ENCODE measurements around the gene CNIH3. TPM values are rescaled to one million over a fixed set of nuclear protein-coding genes. Genes with fewer than 3 reads are reported as not detected.

Gene CNIH3
- total RNA-seq, 1 donor from 2014 or later = 2.5 TPM

DNA sequence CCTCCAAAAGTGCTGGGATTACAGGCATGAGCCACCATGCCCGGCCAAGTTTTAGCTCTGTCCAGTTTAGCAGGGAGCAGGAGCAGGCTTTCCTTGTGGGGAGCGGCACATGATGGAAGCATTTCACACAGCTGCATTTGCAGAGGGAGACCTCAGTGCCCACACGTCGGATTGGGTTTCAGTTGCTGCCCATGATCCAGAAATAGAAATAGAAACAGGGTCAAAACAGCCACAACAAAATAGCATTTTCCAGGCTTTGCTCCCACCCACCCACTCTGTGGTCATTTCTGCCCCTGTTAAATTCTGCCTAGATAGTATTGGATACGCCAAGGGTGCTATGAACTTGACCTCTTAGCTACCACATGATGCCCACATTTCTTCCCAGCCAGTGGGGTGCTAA is 128.4 kb downstream of the CNIH3 start:
- no peaks in the 10 kb centered on the region for H3K36me3 Mint-ChIP-seq
- Histone ChIP-seq H3K9me3 (ENCODE audit: low read depth) (no peaks in the 10 kb centered on the region), H4K20me1 (ENCODE audit: low read depth) (no peaks in the 10 kb centered on the region), H3F3A (ENCODE audit: low read depth) (no peaks in the 10 kb centered on the region), H3K4me1 (peaks cover 5% of the 10 kb centered on the region), H3K27ac (no peak overlapping the region), H3K36me3 (no peaks in the 10 kb centered on the region), H3K9ac (no peak overlapping the region), H3K4me3 (no peak overlapping the region), H3K4me2 (no peak overlapping the region), H2AFZ (replicated peaks) (no peak overlapping the region), H3K79me2 (ENCODE audit: low read depth) (no peaks in the 10 kb centered on the region), H3K27me3 (no peaks in the 10 kb centered on the region)
- TF ChIP-seq EZH2 (IDR thresholded peaks at IDR 0.05) (no peak), EZH2phosphoT487 (IDR thresholded peaks at IDR 0.05) (no peak)
- TF ChIP-seq, protein P1, sequence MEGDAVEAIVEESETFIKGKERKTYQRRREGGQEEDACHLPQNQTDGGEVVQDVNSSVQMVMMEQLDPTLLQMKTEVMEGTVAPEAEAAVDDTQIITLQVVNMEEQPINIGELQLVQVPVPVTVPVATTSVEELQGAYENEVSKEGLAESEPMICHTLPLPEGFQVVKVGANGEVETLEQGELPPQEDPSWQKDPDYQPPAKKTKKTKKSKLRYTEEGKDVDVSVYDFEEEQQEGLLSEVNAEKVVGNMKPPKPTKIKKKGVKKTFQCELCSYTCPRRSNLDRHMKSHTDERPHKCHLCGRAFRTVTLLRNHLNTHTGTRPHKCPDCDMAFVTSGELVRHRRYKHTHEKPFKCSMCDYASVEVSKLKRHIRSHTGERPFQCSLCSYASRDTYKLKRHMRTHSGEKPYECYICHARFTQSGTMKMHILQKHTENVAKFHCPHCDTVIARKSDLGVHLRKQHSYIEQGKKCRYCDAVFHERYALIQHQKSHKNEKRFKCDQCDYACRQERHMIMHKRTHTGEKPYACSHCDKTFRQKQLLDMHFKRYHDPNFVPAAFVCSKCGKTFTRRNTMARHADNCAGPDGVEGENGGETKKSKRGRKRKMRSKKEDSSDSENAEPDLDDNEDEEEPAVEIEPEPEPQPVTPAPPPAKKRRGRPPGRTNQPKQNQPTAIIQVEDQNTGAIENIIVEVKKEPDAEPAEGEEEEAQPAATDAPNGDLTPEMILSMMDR (IDR thresholded peaks at IDR 0.05) = no peak
- no peak overlapping the region for H3K4me3 Mint-ChIP-seq
- H3K4me1 Mint-ChIP-seq = peaks cover 4% of the 10 kb centered on the region
- peaks cover 5% of the 10 kb centered on the region for H3K27me3 Mint-ChIP-seq (ENCODE audit: insufficient read depth, low read depth)
- no peak for DNase-seq (ENCODE audit: low spot score)
- no peaks in the 10 kb centered on the region for H3K9me3 Mint-ChIP-seq
- no peak overlapping the region for H3K27ac Mint-ChIP-seq

DNA sequence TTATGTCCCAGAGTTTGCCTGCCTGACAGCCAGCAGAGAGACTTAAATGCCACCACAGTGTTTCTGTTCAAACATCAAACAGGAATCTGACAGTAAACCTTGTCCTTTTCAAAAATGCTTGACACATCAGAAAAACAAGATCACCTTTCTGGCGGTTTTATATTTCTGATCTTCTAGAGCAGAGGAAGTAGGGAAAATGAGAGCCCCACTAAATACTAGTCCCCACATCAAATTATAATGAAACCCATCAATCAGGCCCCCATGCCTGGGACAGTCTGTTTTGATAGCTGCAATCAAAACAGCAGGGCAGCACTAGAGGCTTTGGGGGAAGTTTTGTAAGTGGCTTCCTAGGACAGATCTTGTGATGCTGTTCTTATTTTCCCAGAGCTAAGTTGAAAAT is 129.3 kb downstream of the CNIH3 start:
- Histone ChIP-seq H3K79me2 (ENCODE audit: low read depth) (no peaks in the 10 kb centered on the region), H3K27ac (no peak overlapping the region), H3K9ac (no peak overlapping the region), H3K4me1 (peaks cover 5% of the 10 kb centered on the region), H2AFZ (replicated peaks) (no peak overlapping the region), H3K27me3 (no peaks in the 10 kb centered on the region), H3K4me2 (no peak overlapping the region), H3F3A (ENCODE audit: low read depth) (no peaks in the 10 kb centered on the region), H3K36me3 (no peaks in the 10 kb centered on the region), H3K4me3 (no peak overlapping the region), H4K20me1 (ENCODE audit: low read depth) (no peaks in the 10 kb centered on the region), H3K9me3 (ENCODE audit: low read depth) (no peaks in the 10 kb centered on the region)
- Mint-ChIP-seq H3K27me3 (ENCODE audit: insufficient read depth, low read depth) (peaks cover 5% of the 10 kb centered on the region), H3K9me3 (no peaks in the 10 kb centered on the region), H3K4me1 (peaks cover 4% of the 10 kb centered on the region), H3K4me3 (no peak overlapping the region), H3K36me3 (no peaks in the 10 kb centered on the region), H3K27ac (no peak overlapping the region)
- no peak for DNase-seq (ENCODE audit: low spot score)
- TF ChIP-seq EZH2 (IDR thresholded peaks at IDR 0.05) (no peak), EZH2phosphoT487 (IDR thresholded peaks at IDR 0.05) (no peak)
- TF ChIP-seq, protein P1 (IDR thresholded peaks at IDR 0.05) = no peak

DNA sequence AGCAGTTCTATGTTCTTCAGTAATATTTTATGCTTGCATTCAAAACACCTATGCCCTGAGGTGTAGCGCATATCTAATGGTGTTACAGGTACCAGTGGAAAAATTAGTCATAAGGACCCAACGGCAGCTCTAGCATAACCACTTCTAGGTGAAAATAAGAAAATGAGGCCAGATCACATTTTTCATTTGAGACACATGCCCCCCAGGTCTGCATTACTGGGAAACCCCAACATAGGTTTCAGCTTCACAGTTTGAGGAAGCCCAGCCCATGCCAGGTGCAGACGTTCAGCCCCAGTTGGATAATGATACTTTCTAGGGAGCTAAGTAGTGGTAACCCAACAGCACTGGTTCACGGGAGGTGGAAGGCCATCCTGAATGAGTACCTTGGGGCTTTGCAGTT is 129.8 kb downstream of the CNIH3 start:
- no peaks in the 10 kb centered on the region for H3K79me2 ChIP-seq (ENCODE audit: low read depth)
- no peaks in the 10 kb centered on the region for H4K20me1 ChIP-seq (ENCODE audit: low read depth)
- H3K4me2 ChIP-seq = no peak overlapping the region
- Mint-ChIP-seq H3K36me3 (no peaks in the 10 kb centered on the region), H3K4me1 (peaks cover 4% of the 10 kb centered on the region), H3K27ac (no peak overlapping the region), H3K4me3 (no peak overlapping the region), H3K27me3 (ENCODE audit: insufficient read depth, low read depth) (peaks cover 5% of the 10 kb centered on the region), H3K9me3 (no peaks in the 10 kb centered on the region)
- no peak for TF ChIP-seq EZH2phosphoT487 (IDR thresholded peaks at IDR 0.05)
- TF ChIP-seq, protein P1 (IDR thresholded peaks at IDR 0.05) = no peak
- no peaks in the 10 kb centered on the region for H3K9me3 ChIP-seq (ENCODE audit: low read depth)
- H3K4me1 ChIP-seq = peaks cover 5% of the 10 kb centered on the region
- no peak overlapping the region for H3K9ac ChIP-seq
- no peak overlapping the region for H3K4me3 ChIP-seq
- no peak overlapping the region for H2AFZ ChIP-seq (replicated peaks)
- no peaks in the 10 kb centered on the region for H3K27me3 ChIP-seq
- no peak overlapping the region for H3K27ac ChIP-seq
- no peaks in the 10 kb centered on the region for H3K36me3 ChIP-seq
- DNase-seq (ENCODE audit: low spot score) = no peak
- H3F3A ChIP-seq (ENCODE audit: low read depth) = no peaks in the 10 kb centered on the region
